Smooth muscle cell (in vitro differentiated cells): Measurements from ENCODE around the gene CDCA3. TPM values are rescaled to one million over a fixed set of nuclear protein-coding genes. Genes with fewer than 3 reads are reported as not detected.

Experiments
- DNase-seq: peaks from one replicate; lab custom pipeline; 2025; ENCODE audit not compliant: unreplicated experiment; lab: John Stamatoyannopoulos, UW
- H2AFZ ChIP-seq: fragments of 200-600 bp; sonication (generic); 2 replicates; pipeline ENCODE4 v1.6.0; 2016; ENCODE audit warnings: antibody characterized with exemption, low read depth, mild to moderate bottlenecking
- H3F3A ChIP-seq: fragments of 200-600 bp; sonication (generic); 2 replicates; pipeline ENCODE4 v1.6.0; 2017; ENCODE audit warnings: antibody characterized with exemption, low read depth
- H3K27ac ChIP-seq: fragments of 200-600 bp; sonication (generic); 2 replicates; pipeline ENCODE4 v1.5.1; 2016; ENCODE audit warnings: low read depth, mild to moderate bottlenecking
- H3K27me3 ChIP-seq: fragments of 200-600 bp; sonication (generic); 2 replicates; pipeline ENCODE4 v1.6.1; 2016; ENCODE audit warnings: low read depth, mild to moderate bottlenecking
- H3K36me3 ChIP-seq: fragments of 200-600 bp; sonication (generic); 2 replicates; pipeline ENCODE4 v1.5.1; 2016; ENCODE audit warnings: low read depth
- H3K4me1 ChIP-seq: fragments of 200-600 bp; sonication (generic); 2 replicates; pipeline ENCODE4 v1.5.1; 2016; ENCODE audit warnings: low read depth
- H3K4me2 ChIP-seq: fragments of 200-600 bp; sonication (generic); 2 replicates; pipeline ENCODE4 v1.6.0; 2016; ENCODE audit warnings: mild to moderate bottlenecking
- H3K4me3 ChIP-seq: fragments of 200-600 bp; sonication (generic); 2 replicates; pipeline ENCODE4 v1.5.1; 2016; ENCODE audit warnings: mild to moderate bottlenecking
- H3K79me2 ChIP-seq: fragments of 200-600 bp; sonication (generic); 2 replicates; pipeline ENCODE4 v1.6.0; 2016; ENCODE audit warnings: low read depth, mild to moderate bottlenecking
- H3K9ac ChIP-seq: fragments of 200-600 bp; sonication (generic); 2 replicates; pipeline ENCODE4 v1.6.0; 2016; ENCODE audit warnings: low read depth
- H3K9me3 ChIP-seq: fragments of 200-600 bp; sonication (generic); replicated peaks from 2 replicates; pipeline ENCODE4 v1.5.1; 2016; ENCODE audit warnings: low read depth
- H4K20me1 ChIP-seq: fragments of 200-600 bp; sonication (generic); 2 replicates; pipeline ENCODE4 v1.6.0; 2016; ENCODE audit warnings: low read depth
- WGBS: methylation state at CpG from one replicate; pipeline ENCODE4 v1.1.7; 2016; ENCODE audit warnings: low lambda C conversion rate; 5-methylcytosine and 5-hydroxymethylcytosine counted together
- polyA plus RNA-seq: library from polyadenylated mRNA; unstranded; fragments of >200 nt; fragmentation: Nextera tagmentation; extraction: Ambion mirVana; gene quantifications from 2 replicates; pipeline ENCODE4 v1.2.1, GENCODE V29; 2016
- total RNA-seq: library from RNA; depleted of rRNA; stranded (reverse); fragments of >200 nt; gene quantifications from 2 replicates; pipeline ENCODE4 v1.2.3, GENCODE V29; 2014
- TF ChIP-seq, protein P1 (sequence below): fragments of 200-600 bp; sonication (generic); IDR thresholded peaks from 2 replicates; pipeline ENCODE4 v1.5.1; 2017; ENCODE audit warnings: borderline replicate concordance, mild to moderate bottlenecking, antibody characterized with exemption; ENCODE audit not compliant: insufficient read depth, poor library complexity, severe bottlenecking

Gene CDCA3
- total and polyA plus RNA-seq, 2 experiments from 2014 or later, result 5.3 to 10.6 TPM

DNA sequence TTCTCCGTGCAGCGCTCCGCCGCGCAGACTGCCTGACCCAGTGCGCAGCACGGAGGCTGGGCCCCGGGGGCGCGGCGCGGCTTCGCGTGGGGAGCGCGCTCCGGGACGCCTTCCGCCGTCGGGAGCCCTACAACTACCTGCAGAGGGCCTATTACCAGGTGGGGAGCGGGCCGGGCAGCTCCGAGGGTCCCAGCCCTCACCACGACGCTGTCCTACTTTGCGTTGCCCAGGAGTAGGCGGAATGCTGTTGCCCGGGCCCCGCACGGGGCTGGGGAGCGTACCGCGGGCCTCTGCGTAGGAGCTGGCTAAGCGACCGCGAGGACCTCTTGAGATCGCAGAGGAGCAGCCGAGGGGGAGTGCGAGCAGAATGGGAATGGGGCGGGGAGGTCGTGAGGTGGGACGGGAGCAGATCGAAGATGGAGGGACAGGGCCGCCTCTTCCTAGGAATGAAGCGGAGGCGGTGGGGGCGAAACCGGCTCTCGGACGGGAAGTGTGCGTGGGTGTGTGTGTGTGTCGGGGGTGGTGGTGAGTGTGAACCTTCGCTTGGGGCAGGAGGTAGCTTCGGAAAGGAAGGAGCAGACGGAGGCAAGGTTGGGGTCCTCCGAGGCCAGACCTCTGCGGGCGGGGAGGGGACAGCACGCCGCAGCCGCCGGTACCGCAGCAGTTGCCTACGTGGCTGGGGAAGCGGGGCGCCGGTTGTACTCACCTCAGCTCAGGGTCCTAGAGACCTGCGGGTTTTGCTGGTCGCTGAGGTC lies 22.1 kb downstream of the CDCA3 start:
- peak overlapping the region; percentile 90 for H3K4me3 ChIP-seq
- no peaks in the 10 kb centered on the region for H3K27me3 ChIP-seq
- H3K4me1 ChIP-seq, result peaks cover 11% of the 10 kb centered on the region
- no peaks in the 10 kb centered on the region for H3K9me3 ChIP-seq
- no peaks in the 10 kb centered on the region for H3K36me3 ChIP-seq
- DNase-seq, result no peak
- H3K27ac ChIP-seq, result peak overlapping the region; percentile 70
- no peaks in the 10 kb centered on the region for H3F3A ChIP-seq
- H4K20me1 ChIP-seq, result peaks cover 13% of the 10 kb centered on the region
- H3K4me2 ChIP-seq, result peak overlapping the region; percentile 97
- peak overlapping the region; percentile 76 for H2AFZ ChIP-seq
- TF ChIP-seq, protein P1, sequence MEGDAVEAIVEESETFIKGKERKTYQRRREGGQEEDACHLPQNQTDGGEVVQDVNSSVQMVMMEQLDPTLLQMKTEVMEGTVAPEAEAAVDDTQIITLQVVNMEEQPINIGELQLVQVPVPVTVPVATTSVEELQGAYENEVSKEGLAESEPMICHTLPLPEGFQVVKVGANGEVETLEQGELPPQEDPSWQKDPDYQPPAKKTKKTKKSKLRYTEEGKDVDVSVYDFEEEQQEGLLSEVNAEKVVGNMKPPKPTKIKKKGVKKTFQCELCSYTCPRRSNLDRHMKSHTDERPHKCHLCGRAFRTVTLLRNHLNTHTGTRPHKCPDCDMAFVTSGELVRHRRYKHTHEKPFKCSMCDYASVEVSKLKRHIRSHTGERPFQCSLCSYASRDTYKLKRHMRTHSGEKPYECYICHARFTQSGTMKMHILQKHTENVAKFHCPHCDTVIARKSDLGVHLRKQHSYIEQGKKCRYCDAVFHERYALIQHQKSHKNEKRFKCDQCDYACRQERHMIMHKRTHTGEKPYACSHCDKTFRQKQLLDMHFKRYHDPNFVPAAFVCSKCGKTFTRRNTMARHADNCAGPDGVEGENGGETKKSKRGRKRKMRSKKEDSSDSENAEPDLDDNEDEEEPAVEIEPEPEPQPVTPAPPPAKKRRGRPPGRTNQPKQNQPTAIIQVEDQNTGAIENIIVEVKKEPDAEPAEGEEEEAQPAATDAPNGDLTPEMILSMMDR, result no peak
- H3K79me2 ChIP-seq, result peaks cover 10% of the 10 kb centered on the region
- under 1% methylated on average over 39 of the region's 71 CpGs for WGBS
- H3K9ac ChIP-seq, result peak overlapping the region; percentile 91

- peaks cover 10% of the 10 kb centered on the region for H3K79me2 ChIP-seq
- H3K9ac ChIP-seq, result peak within 1 kb of the TSS; percentile 91
- DNase-seq, result no peak
- H3K9me3 ChIP-seq, result no peaks in the 10 kb centered on the region
- 3% methylated on average over 36 of the region's 60 CpGs for WGBS
- H3K27ac ChIP-seq, result peak within 1 kb of the TSS; percentile 70
- H4K20me1 ChIP-seq, result peaks cover 10% of the 10 kb centered on the region
- no peaks in the 10 kb centered on the region for H3F3A ChIP-seq
- peak within 1 kb of the TSS; percentile 76 for H2AFZ ChIP-seq
- no peaks in the 10 kb centered on the region for H3K27me3 ChIP-seq
- peak within 1 kb of the TSS; percentile 97 for H3K4me2 ChIP-seq
- H3K36me3 ChIP-seq, result no peaks in the 10 kb centered on the region
- peak within 1 kb of the TSS; percentile 90 for H3K4me3 ChIP-seq
- peaks cover 14% of the 10 kb centered on the region for H3K4me1 ChIP-seq
- TF ChIP-seq, protein P1, result peak; percentile 2
Observed at GRCh38 chr12:6827982-6828780, 22.9 kb downstream of the CDCA3 start, which contains the start of gene P3H3. TSS of gene P3H3 (plus strand) at chr12:6828407. CDS start at chr12:6828441, 34 bp downstream.

DNA sequence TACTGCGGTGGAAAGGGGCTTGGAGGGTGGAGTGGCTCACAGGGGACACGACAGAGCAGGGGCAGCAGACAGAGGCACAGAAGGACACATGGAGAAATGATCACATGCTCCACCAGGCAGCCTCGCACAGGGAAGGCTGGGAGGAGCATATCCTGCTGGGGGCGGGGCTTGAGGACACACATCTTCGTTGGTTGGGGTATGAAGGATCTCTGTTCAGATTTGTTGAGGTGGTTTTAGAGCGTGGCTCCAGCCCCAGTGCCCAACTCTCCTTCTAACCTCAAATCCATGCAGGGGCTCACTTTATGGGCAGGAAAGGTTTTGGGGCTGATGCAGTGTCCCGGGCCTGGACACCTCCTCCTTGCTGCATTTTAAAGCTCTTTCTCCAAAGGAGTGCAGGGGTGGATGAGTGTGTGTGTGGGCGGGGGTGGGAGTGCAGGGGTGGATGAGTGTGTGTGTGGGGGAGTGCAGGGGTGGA lies 23.6 kb downstream of the CDCA3 start:
- Histone ChIP-seq H4K20me1 (peaks cover 10% of the 10 kb centered on the region), H3K27ac (no peak overlapping the region), H2AFZ (no peak overlapping the region), H3K36me3 (no peaks in the 10 kb centered on the region), H3K4me2 (peak overlapping the region; percentile 42), H3K4me3 (peak overlapping the region; percentile 90), H3K9me3 (no peaks in the 10 kb centered on the region), H3K79me2 (peaks cover 10% of the 10 kb centered on the region), H3F3A (no peaks in the 10 kb centered on the region), H3K27me3 (peaks cover 5% of the 10 kb centered on the region), H3K9ac (no peak overlapping the region), H3K4me1 (peaks cover 16% of the 10 kb centered on the region)
- TF ChIP-seq, protein P1, result no peak
- DNase-seq, result peak; percentile 51
- WGBS, result 3% methylated on average over 8 of the region's 8 CpGs
